ENCODE data around the gene ATP13A3. TPM values are rescaled to one million over a fixed set of nuclear protein-coding genes. Genes with fewer than 3 reads are reported as not detected.
"Not testable (repeated sequence)": the region's sequence is repeated elsewhere in the genome, so short reads cannot be mapped to it uniquely, and the experiment has no call there.

The ATP13A3 gene
- total and polyA plus RNA-seq, 2 experiments from 2014 or later = 51.8 to 293 TPM

DNA sequence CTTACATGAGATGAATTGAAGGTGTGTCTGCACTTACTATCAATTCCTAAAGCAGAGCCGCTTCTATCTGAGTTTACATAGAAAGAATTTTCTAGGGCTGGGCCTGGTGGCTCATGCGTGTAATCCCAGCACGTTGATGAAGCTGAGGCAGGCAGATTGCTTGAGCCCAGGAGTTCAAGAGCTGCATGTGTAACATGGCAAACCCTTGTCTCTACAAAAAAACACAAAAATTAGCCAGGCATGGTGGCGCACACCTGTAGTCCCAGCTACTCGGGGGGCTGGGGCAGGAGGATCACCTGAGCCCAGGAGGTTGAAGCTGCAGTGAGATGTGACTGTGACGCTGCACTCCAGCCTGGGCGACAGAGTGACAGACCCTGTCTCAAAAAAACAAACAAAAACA, 18.1 kb upstream of the ATP13A3 start:
- H3K27me3 ChIP-seq = no peaks in the 10 kb centered on the region
- H3K9me3 ChIP-seq (ENCODE audit: low read depth) = no peaks in the 10 kb centered on the region
- TF ChIP-seq, protein P1, sequence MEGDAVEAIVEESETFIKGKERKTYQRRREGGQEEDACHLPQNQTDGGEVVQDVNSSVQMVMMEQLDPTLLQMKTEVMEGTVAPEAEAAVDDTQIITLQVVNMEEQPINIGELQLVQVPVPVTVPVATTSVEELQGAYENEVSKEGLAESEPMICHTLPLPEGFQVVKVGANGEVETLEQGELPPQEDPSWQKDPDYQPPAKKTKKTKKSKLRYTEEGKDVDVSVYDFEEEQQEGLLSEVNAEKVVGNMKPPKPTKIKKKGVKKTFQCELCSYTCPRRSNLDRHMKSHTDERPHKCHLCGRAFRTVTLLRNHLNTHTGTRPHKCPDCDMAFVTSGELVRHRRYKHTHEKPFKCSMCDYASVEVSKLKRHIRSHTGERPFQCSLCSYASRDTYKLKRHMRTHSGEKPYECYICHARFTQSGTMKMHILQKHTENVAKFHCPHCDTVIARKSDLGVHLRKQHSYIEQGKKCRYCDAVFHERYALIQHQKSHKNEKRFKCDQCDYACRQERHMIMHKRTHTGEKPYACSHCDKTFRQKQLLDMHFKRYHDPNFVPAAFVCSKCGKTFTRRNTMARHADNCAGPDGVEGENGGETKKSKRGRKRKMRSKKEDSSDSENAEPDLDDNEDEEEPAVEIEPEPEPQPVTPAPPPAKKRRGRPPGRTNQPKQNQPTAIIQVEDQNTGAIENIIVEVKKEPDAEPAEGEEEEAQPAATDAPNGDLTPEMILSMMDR (IDR thresholded peaks at IDR 0.05; ENCODE audit: low read depth, low read length) = no peak
- no peak overlapping the region for H3K4me3 ChIP-seq
- no peak overlapping the region for H3K27ac ChIP-seq
- peaks cover 8% of the 10 kb centered on the region for H3K4me1 ChIP-seq (ENCODE audit: low read depth)
- no peaks in the 10 kb centered on the region for H3K36me3 ChIP-seq
- DNase-seq (ENCODE audit: low read depth in 1 of 2, low spot score in 1 of 2) = no peak

DNA sequence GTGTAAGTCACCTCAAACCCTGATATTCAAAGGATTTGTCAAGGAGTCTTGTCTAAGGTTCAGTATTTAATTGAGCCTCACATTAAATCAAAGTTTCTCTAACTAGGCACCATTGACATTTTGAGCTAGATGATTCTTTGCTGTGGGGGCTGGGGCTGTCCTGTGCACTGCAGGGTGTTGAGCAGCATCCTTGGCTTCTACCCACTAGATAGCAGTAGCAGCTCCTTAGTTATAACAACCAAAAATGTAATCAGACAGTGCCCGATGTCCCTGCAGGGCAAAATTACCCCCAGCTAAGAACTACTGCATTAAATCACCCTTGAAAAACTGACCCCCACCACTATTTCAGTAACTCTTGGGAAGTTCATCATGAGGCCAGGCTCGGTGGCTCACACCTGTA, 17.3 kb upstream of the ATP13A3 start:
- Histone ChIP-seq H3K27me3 (no peaks in the 10 kb centered on the region), H3K36me3 (no peaks in the 10 kb centered on the region), H3K27ac (no peak overlapping the region), H3K4me3 (no peak overlapping the region), H3K4me1 (ENCODE audit: low read depth) (peaks cover 8% of the 10 kb centered on the region), H3K9me3 (ENCODE audit: low read depth) (no peaks in the 10 kb centered on the region)
- TF ChIP-seq, protein P1 (IDR thresholded peaks at IDR 0.05; ENCODE audit: low read depth, low read length) = no peak
- DNase-seq (ENCODE audit: low read depth in 1 of 2, low spot score in 1 of 2) = no peak

DNA sequence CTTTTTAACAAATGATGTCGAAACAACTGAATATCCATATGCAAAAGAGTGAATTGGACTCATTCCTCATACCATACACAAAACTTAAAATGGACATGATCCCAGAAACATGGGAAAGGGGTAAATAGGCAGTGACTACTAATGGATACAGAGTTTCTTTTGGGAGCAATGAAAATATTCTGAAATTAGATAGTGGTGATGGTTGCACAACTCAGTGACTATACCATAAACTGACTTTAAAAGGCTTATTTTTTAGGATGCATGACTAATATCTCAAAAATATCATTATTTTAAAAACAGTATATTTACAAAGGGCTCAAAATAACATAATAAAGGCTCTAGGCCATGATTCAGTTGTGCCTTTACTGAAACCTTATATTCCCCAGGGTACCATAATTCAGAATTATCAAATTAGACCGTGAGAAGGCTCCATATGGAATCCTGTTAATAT, 16.3 kb upstream of the ATP13A3 start:
- peak in 1 of 2 donors; percentile 28 for DNase-seq (ENCODE audit: low read depth in 1 of 2, low spot score in 1 of 2)
- TF ChIP-seq, protein P1 (IDR thresholded peaks at IDR 0.05; ENCODE audit: low read depth, low read length) = no peak

DNA sequence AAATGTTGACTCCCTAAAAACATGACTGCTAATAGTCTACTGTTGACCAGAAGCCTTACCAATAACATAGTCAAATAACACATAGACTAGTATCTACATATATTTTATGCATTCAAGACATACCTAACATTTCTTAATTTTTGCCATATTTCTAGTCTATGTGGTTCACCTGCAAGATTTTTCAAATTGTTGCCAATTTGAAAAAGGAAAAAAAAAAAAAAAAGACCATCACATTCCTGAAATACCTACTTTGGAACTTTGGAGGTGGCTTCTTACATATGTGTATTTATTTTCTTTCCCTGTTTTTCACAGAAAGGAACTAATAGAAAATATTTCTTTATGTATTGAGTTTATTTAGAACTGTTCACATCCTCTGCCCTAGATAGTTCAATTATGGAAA, 13.4 kb upstream of the ATP13A3 start:
- H3K27ac ChIP-seq = no peak overlapping the region
- H3K36me3 ChIP-seq = no peaks in the 10 kb centered on the region

More for the DNA sequence above, 16.3 kb upstream of the ATP13A3 start:
- no peak overlapping the region for H3K4me3 ChIP-seq
- H3K27me3 ChIP-seq = no peaks in the 10 kb centered on the region
- no peaks in the 10 kb centered on the region for H3K9me3 ChIP-seq (ENCODE audit: low read depth)
- no peak overlapping the region for H3K27ac ChIP-seq
- H3K36me3 ChIP-seq = no peaks in the 10 kb centered on the region
- no peaks in the 10 kb centered on the region for H3K4me1 ChIP-seq (ENCODE audit: low read depth)

DNA sequence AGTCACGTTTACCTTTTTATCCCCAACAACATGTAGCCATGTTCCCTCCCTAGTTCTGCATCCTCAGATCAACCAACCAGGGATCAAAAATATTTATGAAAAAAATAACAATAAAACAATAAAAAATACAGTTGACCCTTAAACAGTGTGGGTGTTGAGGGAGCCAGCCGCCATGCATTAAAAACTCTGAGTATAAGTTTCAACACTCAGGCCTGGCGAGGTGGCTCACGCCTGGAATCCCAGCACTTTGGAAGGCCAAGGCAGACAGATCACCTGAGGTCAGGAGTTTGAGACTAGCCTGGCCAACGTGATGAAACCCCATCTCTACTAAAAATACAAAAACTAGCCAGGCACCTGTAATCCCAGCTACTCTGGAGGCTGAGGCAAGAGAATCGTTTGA, 12.7 kb upstream of the ATP13A3 start:
- H3K4me3 ChIP-seq, H3K27me3 ChIP-seq, H3K27ac ChIP-seq: not testable (repeated sequence)

More for the DNA sequence above, 13.4 kb upstream of the ATP13A3 start:
- DNase-seq (ENCODE audit: low read depth in 1 of 2, low spot score in 1 of 2) = no peak
- Histone ChIP-seq H3K9me3 (ENCODE audit: low read depth) (no peaks in the 10 kb centered on the region), H3K4me3 (no peak overlapping the region), H3K27me3 (no peaks in the 10 kb centered on the region), H3K4me1 (ENCODE audit: low read depth) (peaks cover 4% of the 10 kb centered on the region)
- TF ChIP-seq, protein P1 (IDR thresholded peaks at IDR 0.05; ENCODE audit: low read depth, low read length) = no peak

DNA sequence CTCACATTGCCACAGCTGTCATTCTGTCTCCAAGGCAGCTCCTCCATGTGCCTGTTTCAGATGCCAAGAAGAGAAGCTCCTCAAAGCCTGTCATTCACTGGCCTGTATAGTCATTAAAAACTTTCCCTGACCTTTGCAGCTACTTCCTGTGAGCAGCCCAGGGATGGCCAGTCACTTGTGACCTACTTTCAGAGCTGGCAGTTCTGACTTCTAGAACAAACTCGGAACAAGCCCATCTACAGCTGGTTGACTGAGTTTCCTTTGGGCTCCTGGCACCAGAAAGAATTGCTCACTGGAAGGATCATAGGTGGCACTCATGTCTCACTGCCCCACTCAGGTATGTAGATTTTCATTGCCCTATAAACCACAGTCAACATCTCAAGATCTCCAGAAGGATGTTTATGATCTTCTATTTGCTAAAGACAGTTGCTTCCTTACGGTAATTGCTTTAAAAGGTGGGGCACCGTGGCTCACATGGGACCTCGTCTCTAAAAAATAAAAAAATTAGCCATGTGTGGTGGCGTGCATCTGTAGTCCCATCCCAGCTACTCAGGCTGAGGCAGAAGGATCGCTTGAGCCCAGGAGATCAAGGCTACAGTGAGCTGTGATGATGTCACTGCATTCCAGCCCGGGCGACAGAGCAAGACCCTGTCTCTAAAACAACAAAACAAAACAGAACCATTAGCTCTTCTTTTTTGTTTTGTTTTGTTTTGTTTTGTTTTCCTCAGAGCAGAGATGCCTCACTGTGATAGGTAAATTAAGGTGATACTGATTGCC, 11.2 kb upstream of the ATP13A3 start:
- Histone ChIP-seq H3K4me1 (ENCODE audit: low read depth) (peaks cover 4% of the 10 kb centered on the region), H3K36me3 (no peaks in the 10 kb centered on the region), H3K9me3 (ENCODE audit: low read depth) (no peaks in the 10 kb centered on the region), H3K27ac (no peak overlapping the region), H3K27me3 (no peaks in the 10 kb centered on the region), H3K4me3 (no peak overlapping the region)
- DNase-seq (ENCODE audit: low read depth in 1 of 2, low spot score in 1 of 2) = no peak
- TF ChIP-seq, protein P1 (IDR thresholded peaks at IDR 0.05; ENCODE audit: low read depth, low read length) = no peak

More for the DNA sequence above, 12.7 kb upstream of the ATP13A3 start:
- H3K4me1 ChIP-seq (ENCODE audit: low read depth); DNase-seq (ENCODE audit: low read depth in 1 of 2, low spot score in 1 of 2); H3K9me3 ChIP-seq (ENCODE audit: low read depth); H3K36me3 ChIP-seq: not testable (repeated sequence)

All from cardiac muscle cell (in vitro differentiated cells and primary cell).